Measurements from ENCODE around the gene P2RY14.

- TF ChIP-seq EZH2 (IDR thresholded peaks at IDR 0.05; ENCODE audit: insufficient read depth, poor library complexity, severe bottlenecking) (no peak), EZH2phosphoT487 (IDR thresholded peaks at IDR 0.05; ENCODE audit: insufficient read depth, low read depth) (no peak)
Measured at GRCh38 chr3:151195826-151196225, 82.5 kb downstream of the P2RY14 start.
